K562 (cell line): Measurements from ENCODE around the gene CBFA2T2.

Source experiments
- CBX2 ChIP-seq: fragments of 200-600 bp; sonication (generic); IDR thresholded peaks from one replicate; pipeline ENCODE4 v1.6.1; 2012; ENCODE audit warnings: mild to moderate bottlenecking, low read length, inconsistent platforms; ENCODE audit not compliant: insufficient read depth, poor library complexity, severe bottlenecking
- ELF4 ChIP-seq: fragments of 450-650 bp; formaldehyde crosslinking; IDR thresholded peaks from 2 replicates; pipeline ENCODE4 v1.4.0; 2022; ENCODE audit warnings: missing genetic modification characterization
- FOXK1 ChIP-seq: sonication (generic); formaldehyde crosslinking; IDR thresholded peaks from 2 replicates; pipeline ENCODE4 v1.8.0; 2022; ENCODE audit warnings: missing genetic modification reagents, mild to moderate bottlenecking, borderline replicate concordance
- MAFK ChIP-seq: IDR thresholded peaks from 2 replicates; pipeline ENCODE4 v1.6.1; 2011; ENCODE audit warnings: low read length, improper control_type of control experiment
- NBN ChIP-seq: fragments of 450-650 bp; IDR thresholded peaks from 2 replicates; pipeline ENCODE4 v1.6.1; 2016; ENCODE audit warnings: low read depth, mild to moderate bottlenecking
- NFE2L1 ChIP-seq: fragments of 450-650 bp; IDR thresholded peaks from 2 replicates; pipeline ENCODE4 v1.6.1; 2016; ENCODE audit warnings: missing genetic modification characterization, low read depth, mild to moderate bottlenecking, missing compliant biosample characterization, moderate library complexity, borderline replicate concordance
- POLR2A ChIP-seq: fragments of 450-650 bp; conservative IDR thresholded peaks from 2 replicates; pipeline ENCODE4 v1.6.1; 2016
- POLR2AphosphoS5 ChIP-seq: IDR thresholded peaks from 2 replicates; pipeline ENCODE4 v1.6.1; 2011; ENCODE audit warnings: mild to moderate bottlenecking, low read depth, low read length, moderate library complexity; ENCODE audit not compliant: control insufficient read depth, insufficient read depth
- RAD21 ChIP-seq, 2 experiments: fragments of 250-450 bp in 1 of 2; fragments of 450-650 bp in 1 of 2; sonication (Bioruptor Pico) in 1 of 2; formaldehyde crosslinking in 1 of 2; IDR thresholded peaks in 1 of 2; conservative IDR thresholded peaks in 1 of 2; 2 replicates each; pipeline versions ENCODE4 v1.4.0 to v1.8.0; 2020 to 2022; ENCODE audit warnings: mild to moderate bottlenecking in 2 of 2, moderate library complexity in 1 of 2
- ZNF263 ChIP-seq: sonication (generic); formaldehyde crosslinking; IDR thresholded peaks from 2 replicates; pipeline ENCODE4 v1.8.0; 2022; ENCODE audit warnings: mild to moderate bottlenecking, missing genetic modification reagents, borderline replicate concordance
- ZNF76 ChIP-seq: fragments of 250-450 bp; sonication (Bioruptor Pico); IDR thresholded peaks from 2 replicates; pipeline ENCODE4 v1.4.0; 2020; ENCODE audit warnings: mild to moderate bottlenecking, moderate library complexity, borderline replicate concordance
- ZNF780A ChIP-seq: fragments of 250-450 bp; sonication (Bioruptor Pico); IDR thresholded peaks from 2 replicates; pipeline ENCODE4 v1.5.0; 2021; ENCODE audit warnings: mild to moderate bottlenecking
- TF ChIP-seq, protein P1 (sequence below), 3 experiments: IDR thresholded peaks in 2 of 3; conservative IDR thresholded peaks in 1 of 3; 2 replicates each; pipeline ENCODE4 v1.5.1; 2011 to 2012; ENCODE audit warnings: low read length in 3 of 3, mild to moderate bottlenecking in 3 of 3, control low read depth in 2 of 3, improper control_type of control experiment in 1 of 3, inconsistent platforms in 1 of 3, low read depth in 1 of 3, mixed read lengths in 1 of 3, moderate library complexity in 1 of 3; ENCODE audit not compliant: insufficient read depth in 2 of 3
- TF ChIP-seq, protein P2 (sequence below): sonication (generic); formaldehyde crosslinking; IDR thresholded peaks from 2 replicates; pipeline ENCODE4 v1.8.1; 2023; ENCODE audit warnings: mild to moderate bottlenecking, missing genetic modification reagents

GRCh38 chr20:33604991-33605370 is 115.1 kb downstream of the CBFA2T2 start:
- no peak for TF ChIP-seq NFE2L1 (tag)
- TF ChIP-seq ZNF780A (CRISPR knock-in tag), result no peak
- TF ChIP-seq, protein P1, sequence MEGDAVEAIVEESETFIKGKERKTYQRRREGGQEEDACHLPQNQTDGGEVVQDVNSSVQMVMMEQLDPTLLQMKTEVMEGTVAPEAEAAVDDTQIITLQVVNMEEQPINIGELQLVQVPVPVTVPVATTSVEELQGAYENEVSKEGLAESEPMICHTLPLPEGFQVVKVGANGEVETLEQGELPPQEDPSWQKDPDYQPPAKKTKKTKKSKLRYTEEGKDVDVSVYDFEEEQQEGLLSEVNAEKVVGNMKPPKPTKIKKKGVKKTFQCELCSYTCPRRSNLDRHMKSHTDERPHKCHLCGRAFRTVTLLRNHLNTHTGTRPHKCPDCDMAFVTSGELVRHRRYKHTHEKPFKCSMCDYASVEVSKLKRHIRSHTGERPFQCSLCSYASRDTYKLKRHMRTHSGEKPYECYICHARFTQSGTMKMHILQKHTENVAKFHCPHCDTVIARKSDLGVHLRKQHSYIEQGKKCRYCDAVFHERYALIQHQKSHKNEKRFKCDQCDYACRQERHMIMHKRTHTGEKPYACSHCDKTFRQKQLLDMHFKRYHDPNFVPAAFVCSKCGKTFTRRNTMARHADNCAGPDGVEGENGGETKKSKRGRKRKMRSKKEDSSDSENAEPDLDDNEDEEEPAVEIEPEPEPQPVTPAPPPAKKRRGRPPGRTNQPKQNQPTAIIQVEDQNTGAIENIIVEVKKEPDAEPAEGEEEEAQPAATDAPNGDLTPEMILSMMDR (IDR thresholded peaks at IDR 0.05 in 2 of 3, conservative IDR thresholded peaks at IDR 0.05 in 1 of 3; ENCODE audit: insufficient read depth in 2 of 3, low read depth in 1 of 3, low read length in 3 of 3), result no peak
- TF ChIP-seq POLR2A, result no peak
- no peak for TF ChIP-seq POLR2AphosphoS5
- no peak for TF ChIP-seq RAD21 (CRISPR knock-in tag; conservative IDR thresholded peaks at IDR 0.05 in 1 of 2, IDR thresholded peaks at IDR 0.05 in 1 of 2)
- TF ChIP-seq ZNF76 (CRISPR knock-in tag), result no peak
- TF ChIP-seq, protein P2, sequence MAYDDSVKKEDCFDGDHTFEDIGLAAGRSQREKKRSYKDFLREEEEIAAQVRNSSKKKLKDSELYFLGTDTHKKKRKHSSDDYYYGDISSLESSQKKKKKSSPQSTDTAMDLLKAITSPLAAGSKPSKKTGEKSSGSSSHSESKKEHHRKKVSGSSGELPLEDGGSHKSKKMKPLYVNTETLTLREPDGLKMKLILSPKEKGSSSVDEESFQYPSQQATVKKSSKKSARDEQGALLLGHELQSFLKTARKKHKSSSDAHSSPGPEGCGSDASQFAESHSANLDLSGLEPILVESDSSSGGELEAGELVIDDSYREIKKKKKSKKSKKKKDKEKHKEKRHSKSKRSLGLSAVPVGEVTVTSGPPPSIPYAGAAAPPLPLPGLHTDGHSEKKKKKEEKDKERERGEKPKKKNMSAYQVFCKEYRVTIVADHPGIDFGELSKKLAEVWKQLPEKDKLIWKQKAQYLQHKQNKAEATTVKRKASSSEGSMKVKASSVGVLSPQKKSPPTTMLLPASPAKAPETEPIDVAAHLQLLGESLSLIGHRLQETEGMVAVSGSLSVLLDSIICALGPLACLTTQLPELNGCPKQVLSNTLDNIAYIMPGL (CRISPR knock-in tag), result no peak
- TF ChIP-seq CBX2, result no peak
- TF ChIP-seq FOXK1 (CRISPR knock-in tag), result no peak
- no peak for TF ChIP-seq MAFK
- TF ChIP-seq NBN, result no peak
- no peak for TF ChIP-seq ZNF263
- no peak for TF ChIP-seq ELF4
